ENCODE results near the gene RPS6KA5. TPM values are rescaled to one million over a fixed set of nuclear protein-coding genes. Genes with fewer than 3 reads are reported as not detected.
"Not testable (repeated sequence)": the region's sequence is repeated elsewhere in the genome, so short reads cannot be mapped to it uniquely, and the experiment has no call there.

Gene RPS6KA5
- polyA plus RNA-seq, 2 of the 4 experiments (the other 2 are of a cell fraction), result 2.2 to 4.1 TPM

- H3K4me3 ChIP-seq; H3K4me1 ChIP-seq; ATAC-seq; H3K9me3 ChIP-seq; DNase-seq (ENCODE audit: low read depth in 1 of 2, low spot score in 1 of 2); FAIRE-seq; H3K4me2 ChIP-seq; H3K27ac ChIP-seq; POLR2A ChIA-PET: not testable (repeated sequence)
- CTCF ChIA-PET, result interaction anchor here (0.7 kb wide), 1 partner anchor 9 kb away, joined by 3 read pairs; no protein-coding TSS in a partner anchor
- WGBS (ENCODE audit: missing lambda C conversion rate), result 72% methylated on average over 5 of the region's 5 CpGs
Observed at GRCh38 chr14:91087470-91087869, 27.0 kb upstream of the RPS6KA5 start.

- CTCF ChIA-PET, result interaction anchor here (0.7 to 1.9 kb wide), 4 partner anchors 14 to 92 kb away, joined by 3 to 7 read pairs (median 4); no protein-coding TSS in a partner anchor
- 31% methylated on average over 2 of the region's 2 CpGs for WGBS (ENCODE audit: missing lambda C conversion rate)
- no peak for FAIRE-seq
Observed at GRCh38 chr14:91084516-91084915, 24.1 kb upstream of the RPS6KA5 start.

GRCh38 chr14:91082282-91082681, 21.8 kb upstream of the RPS6KA5 start:
- WGBS (ENCODE audit: missing lambda C conversion rate), result 89% methylated on average over 3 of the region's 3 CpGs
- DNase-seq (ENCODE audit: low read depth in 1 of 2, low spot score in 1 of 2), result no peak
- Histone ChIP-seq H3K9me3 (no peaks in the 10 kb centered on the region), H3K4me2 (no peak overlapping the region), H3K4me1 (no peaks in the 10 kb centered on the region), H3K27ac (no peak overlapping the region), H3K4me3 (no peak overlapping the region)
- ChIA-PET POLR2A (no interaction called here), CTCF (interaction anchor here (1.4 to 1.9 kb wide), 2 partner anchors 17 to 90 kb away, joined by 3 to 7 read pairs; no protein-coding TSS in a partner anchor)
- ATAC-seq, result no peak
- no peak for FAIRE-seq
- TF ChIP-seq CHD4 (IDR thresholded peaks at IDR 0.05; ENCODE audit: borderline replicate concordance), result no peak
- TF ChIP-seq ELK1 (IDR thresholded peaks at IDR 0.05; ENCODE audit: low read depth, low read length), result no peak
- TF ChIP-seq MAFK (IDR thresholded peaks at IDR 0.05; ENCODE audit: partially characterized antibody), result no peak
- TF ChIP-seq POLR2A (IDR thresholded peaks at IDR 0.05; ENCODE audit: low read length), result no peak
- TF ChIP-seq HOXB5 (CRISPR knock-in tag; IDR thresholded peaks at IDR 0.05), result no peak
- TF ChIP-seq BCL3 (IDR thresholded peaks at IDR 0.05), result no peak
- no peak for TF ChIP-seq RFX5 (IDR thresholded peaks at IDR 0.05)
- TF ChIP-seq HOXB13 (CRISPR knock-in tag; IDR thresholded peaks at IDR 0.05; ENCODE audit: low read depth), result no peak
- no peak for TF ChIP-seq ESRRA (IDR thresholded peaks at IDR 0.05; ENCODE audit: borderline replicate concordance, low read length)
- no peak for TF ChIP-seq NR3C1 (IDR thresholded peaks at IDR 0.05)
- no peak for TF ChIP-seq BHLHE40 (IDR thresholded peaks at IDR 0.05; ENCODE audit: low read depth, low read length)

More at GRCh38 chr14:91084516-91084915, 24.1 kb upstream of the RPS6KA5 start:
- Histone ChIP-seq H3K4me3 (no peak overlapping the region), H3K9me3 (no peaks in the 10 kb centered on the region), H3K4me2 (no peak overlapping the region), H3K27ac (no peak overlapping the region), H3K4me1 (no peaks in the 10 kb centered on the region)
- ATAC-seq (no peak), DNase-seq (ENCODE audit: low read depth in 1 of 2, low spot score in 1 of 2) (no peak)
- POLR2A ChIA-PET, result no interaction called here
- no peak for TF ChIP-seq ZSCAN20 (CRISPR knock-in tag; IDR thresholded peaks at IDR 0.05)
- no peak for TF ChIP-seq ESRRA (IDR thresholded peaks at IDR 0.05; ENCODE audit: borderline replicate concordance, low read length)
- no peak for TF ChIP-seq HOXB13 (CRISPR knock-in tag; IDR thresholded peaks at IDR 0.05; ENCODE audit: low read depth)
- no peak for TF ChIP-seq NPAS2 (CRISPR knock-in tag; IDR thresholded peaks at IDR 0.05; ENCODE audit: borderline replicate concordance)
- TF ChIP-seq MAZ (IDR thresholded peaks at IDR 0.05; ENCODE audit: borderline replicate concordance, low read depth, low read length), result no peak
- TF ChIP-seq HDAC2 (IDR thresholded peaks at IDR 0.05), result no peak
- no peak for TF ChIP-seq JUNB (IDR thresholded peaks at IDR 0.05)
- no peak for TF ChIP-seq USF2 (IDR thresholded peaks at IDR 0.05)
- no peak for TF ChIP-seq ATOH8 (CRISPR knock-in tag; IDR thresholded peaks at IDR 0.05; ENCODE audit: low read depth)
- TF ChIP-seq POLR2AphosphoS2 (conservative IDR thresholded peaks at IDR 0.05; ENCODE audit: low read length), result no peak
- no peak for TF ChIP-seq PHF8 (IDR thresholded peaks at IDR 0.05; ENCODE audit: borderline replicate concordance, low read depth)
